ENCODE data around the gene HAPLN3. TPM values are rescaled to one million over a fixed set of nuclear protein-coding genes. Genes with fewer than 3 reads are reported as not detected.

The HAPLN3 gene
- total and polyA plus RNA-seq, 2 donors (not counting 1 experiment from before 2014, with no cell fraction given): 7.5 to 16.3 TPM

- H3K27ac ChIP-seq (ENCODE audit: low read length in 2 of 2): no peak overlapping the region
- no peaks in the 10 kb centered on the region for H3K79me2 ChIP-seq (ENCODE audit: control insufficient read depth, insufficient read depth, low read length)
- H3K9me3 Mint-ChIP-seq (ENCODE audit: insufficient read depth): no peaks in the 10 kb centered on the region
- no peak overlapping the region for H3K27ac Mint-ChIP-seq
- no peak for DNase-seq
- no peak overlapping the region for H2AFZ ChIP-seq (ENCODE audit: insufficient read depth, low read depth, low read length, poor library complexity, severe bottlenecking)
- no peak overlapping the region for H3K4me3 ChIP-seq (ENCODE audit: control extremely low read depth in 1 of 5, extremely low read depth in 1 of 5, insufficient read depth in 1 of 5, low read depth in 2 of 5, low read length in 4 of 5)
- POLR2A ChIA-PET: no interaction called here
- no peak for ATAC-seq (ENCODE audit: low read depth)
- H3K27me3 Mint-ChIP-seq: peaks cover 52% of the 10 kb centered on the region
- no peaks in the 10 kb centered on the region for H3K4me1 ChIP-seq (ENCODE audit: control insufficient read depth in 2 of 2, insufficient read depth in 2 of 2, low read length in 2 of 2)
- WGBS (ENCODE audit: insufficient coverage): 56% methylated on average over 4 of the region's 9 CpGs
- intact Hi-C loops (cut with micrococcal nuclease): no loop called here
- H3K9ac ChIP-seq (ENCODE audit: low read length): no peak overlapping the region
- H3K4me1 Mint-ChIP-seq: no peaks in the 10 kb centered on the region
- no peak overlapping the region for H3K4me3 Mint-ChIP-seq
- H3K4me2 ChIP-seq (replicated peaks; ENCODE audit: low read depth, low read length, poor library complexity, severe bottlenecking): no peak overlapping the region
- peaks cover 0 to 1% (median 0%) of the 10 kb centered on the region in 3 donors for H3K9me3 ChIP-seq (ENCODE audit: control extremely low read depth in 1 of 3, control insufficient read depth in 2 of 3, insufficient read depth in 1 of 3, low read length in 2 of 3)
- peaks cover 0 to 7% (median 0%) of the 10 kb centered on the region in 4 experiments for H3K27me3 ChIP-seq (replicated peaks in 1 of 4; ENCODE audit: control extremely low read depth in 1 of 4, control insufficient read depth in 3 of 4, insufficient read depth in 4 of 4, low read length in 3 of 4)
- H4K20me1 ChIP-seq (ENCODE audit: control insufficient read depth, insufficient read depth, low read length, poor library complexity, severe bottlenecking): no peaks in the 10 kb centered on the region
- CTCF ChIA-PET: interaction anchor here (0.5 to 4.5 kb wide), 2 partner anchors 15 to 138 kb away, joined by 4 to 20 read pairs; no protein-coding TSS in a partner anchor
- H3K36me3 ChIP-seq (replicated peaks in 1 of 2; ENCODE audit: control extremely low read depth in 1 of 2, control insufficient read depth in 1 of 2, extremely low read depth in 1 of 2, insufficient read depth in 2 of 2, low read length in 1 of 2): no peaks in the 10 kb centered on the region
- TF ChIP-seq CTCF (IDR thresholded peaks at IDR 0.05): no peak
- no peak for TF ChIP-seq EZH2 (IDR thresholded peaks at IDR 0.05; ENCODE audit: borderline replicate concordance, insufficient read depth, low read depth, low read length, poor library complexity, severe bottlenecking)
Observed at GRCh38 chr15:88920186-88920891, 25.0 kb upstream of the HAPLN3 start.

- H4K20me1 ChIP-seq (ENCODE audit: control insufficient read depth, insufficient read depth, low read length, poor library complexity, severe bottlenecking): no peaks in the 10 kb centered on the region
- peaks cover 0 to 7% (median 0%) of the 10 kb centered on the region in 4 experiments for H3K27me3 ChIP-seq (replicated peaks in 1 of 4; ENCODE audit: control extremely low read depth in 1 of 4, control insufficient read depth in 3 of 4, insufficient read depth in 4 of 4, low read length in 3 of 4)
- 53% methylated on average over 4 of the region's 4 CpGs for WGBS (ENCODE audit: insufficient coverage)
- H3K79me2 ChIP-seq (ENCODE audit: control insufficient read depth, insufficient read depth, low read length): no peaks in the 10 kb centered on the region
- no peak overlapping the region for H3K4me3 ChIP-seq (ENCODE audit: control extremely low read depth in 1 of 5, extremely low read depth in 1 of 5, insufficient read depth in 1 of 5, low read depth in 2 of 5, low read length in 4 of 5)
- intact Hi-C loops (cut with micrococcal nuclease): no loop called here
- DNase-seq (no peak), ATAC-seq (ENCODE audit: low read depth) (no peak)
- POLR2A ChIA-PET: no interaction called here
- no peak overlapping the region for H3K4me2 ChIP-seq (replicated peaks; ENCODE audit: low read depth, low read length, poor library complexity, severe bottlenecking)
- TF ChIP-seq CTCF (IDR thresholded peaks at IDR 0.05): no peak
- TF ChIP-seq EZH2 (IDR thresholded peaks at IDR 0.05; ENCODE audit: borderline replicate concordance, insufficient read depth, low read depth, low read length, poor library complexity, severe bottlenecking): no peak
- CTCF ChIA-PET: interaction anchor here (4.5 kb wide), 1 partner anchor 13 kb away, joined by 20 read pairs; no protein-coding TSS in a partner anchor
- peaks cover 0 to 1% (median 0%) of the 10 kb centered on the region in 3 donors for H3K9me3 ChIP-seq (ENCODE audit: control extremely low read depth in 1 of 3, control insufficient read depth in 2 of 3, insufficient read depth in 1 of 3, low read length in 2 of 3)
- peaks cover under 1% of the 10 kb centered on the region for H3K4me1 Mint-ChIP-seq
- H3K9me3 Mint-ChIP-seq (ENCODE audit: insufficient read depth): no peaks in the 10 kb centered on the region
- no peak overlapping the region for H3K9ac ChIP-seq (ENCODE audit: low read length)
- H3K27ac ChIP-seq (ENCODE audit: low read length in 2 of 2): no peak overlapping the region
- H3K27ac Mint-ChIP-seq: no peak overlapping the region
- peaks cover 0 to 3% of the 10 kb centered on the region in 2 donors for H3K4me1 ChIP-seq (ENCODE audit: control insufficient read depth in 2 of 2, insufficient read depth in 2 of 2, low read length in 2 of 2)
- H3K36me3 ChIP-seq (replicated peaks in 1 of 2; ENCODE audit: control extremely low read depth in 1 of 2, control insufficient read depth in 1 of 2, extremely low read depth in 1 of 2, insufficient read depth in 2 of 2, low read length in 1 of 2): no peaks in the 10 kb centered on the region
- H3K4me3 Mint-ChIP-seq: no peak overlapping the region
- no peak overlapping the region for H2AFZ ChIP-seq (ENCODE audit: insufficient read depth, low read depth, low read length, poor library complexity, severe bottlenecking)
- peaks cover 45% of the 10 kb centered on the region for H3K27me3 Mint-ChIP-seq
Observed at GRCh38 chr15:88918738-88919137, 23.4 kb upstream of the HAPLN3 start.

All from B cell (primary cell).